Kidney capillary endothelial cell (primary cell): ENCODE data around the gene ATF5.

Experiments used
- DNase-seq: peaks from one replicate; pipeline ENCODE4 v3.0.0-alpha.2; 2018; ENCODE audit warnings: low spot score

ATF5 gene, protein sequence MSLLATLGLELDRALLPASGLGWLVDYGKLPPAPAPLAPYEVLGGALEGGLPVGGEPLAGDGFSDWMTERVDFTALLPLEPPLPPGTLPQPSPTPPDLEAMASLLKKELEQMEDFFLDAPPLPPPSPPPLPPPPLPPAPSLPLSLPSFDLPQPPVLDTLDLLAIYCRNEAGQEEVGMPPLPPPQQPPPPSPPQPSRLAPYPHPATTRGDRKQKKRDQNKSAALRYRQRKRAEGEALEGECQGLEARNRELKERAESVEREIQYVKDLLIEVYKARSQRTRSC

DNA sequence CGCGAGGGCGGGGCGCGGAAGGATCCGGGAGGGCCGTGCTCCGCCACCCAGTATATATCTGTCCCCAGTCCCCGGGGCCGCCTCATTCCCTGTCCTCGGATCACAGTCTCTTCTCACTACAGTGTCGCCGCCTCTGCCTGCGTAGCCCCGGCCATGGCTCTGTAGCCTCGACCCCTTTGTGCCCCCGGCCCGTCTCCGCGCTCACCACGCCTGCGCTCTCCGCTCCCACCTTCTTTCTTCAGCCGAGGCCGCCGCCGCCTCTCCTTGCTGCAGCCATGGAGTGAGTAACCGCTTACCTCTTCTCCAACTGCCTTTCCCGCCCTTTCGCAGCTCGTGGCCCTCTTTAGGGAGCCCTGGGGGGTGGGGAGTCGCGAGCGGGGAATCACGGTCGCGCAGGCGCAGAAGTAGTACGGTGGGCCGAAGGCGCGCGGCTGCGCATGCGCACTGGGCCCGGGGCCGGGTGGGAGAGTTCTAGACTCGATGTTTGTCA, at the start of gene ATF5, which contains the start of gene NUP62:
Gene ATF5, plus strand, starts transcription at position 85 of the 490 bp plus-strand sequence. CDS start 1,646 bp downstream, outside the sequence.
Gene NUP62, minus strand, starts transcription at position 384 of the 490 bp plus-strand sequence. CDS start 19,697 bp downstream, outside the sequence.
- DNase-seq: peak; percentile 76

DNA sequence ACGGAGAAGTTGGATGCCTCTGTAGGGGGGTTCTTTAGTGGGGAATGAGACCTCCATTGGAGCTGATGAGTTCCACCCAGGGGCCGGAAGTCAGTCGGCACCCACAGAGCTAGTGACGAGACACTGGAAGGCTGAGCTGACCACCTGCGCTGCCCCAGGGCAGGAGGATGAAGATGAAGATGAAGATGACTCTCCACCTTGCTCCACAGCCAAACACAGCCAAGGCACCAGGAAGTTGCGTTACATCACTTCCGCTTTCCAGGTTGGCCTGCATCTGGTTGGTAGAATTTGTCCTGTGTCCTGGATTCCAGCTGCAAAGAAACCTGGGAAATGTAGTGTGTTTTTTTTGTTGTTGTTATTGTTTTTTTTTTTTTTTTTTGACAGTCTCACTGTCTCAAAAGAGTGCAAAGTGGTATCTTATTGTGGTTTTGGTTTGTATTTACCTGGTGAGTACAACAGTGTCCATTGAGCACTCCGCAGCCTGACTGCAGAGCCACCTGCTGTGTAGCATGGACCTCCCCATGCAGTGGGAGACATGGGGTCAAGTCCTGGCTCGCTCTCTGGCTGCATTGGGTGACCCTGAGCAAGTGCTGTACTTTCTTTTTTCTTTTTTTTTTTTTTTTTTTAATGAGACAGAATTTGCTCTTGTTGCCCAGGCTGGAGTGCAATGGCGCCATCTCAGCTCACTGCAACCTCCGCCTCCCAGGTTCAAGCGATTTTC, 49.6 kb upstream of the ATF5 start:
- DNase-seq: no peak

DNA sequence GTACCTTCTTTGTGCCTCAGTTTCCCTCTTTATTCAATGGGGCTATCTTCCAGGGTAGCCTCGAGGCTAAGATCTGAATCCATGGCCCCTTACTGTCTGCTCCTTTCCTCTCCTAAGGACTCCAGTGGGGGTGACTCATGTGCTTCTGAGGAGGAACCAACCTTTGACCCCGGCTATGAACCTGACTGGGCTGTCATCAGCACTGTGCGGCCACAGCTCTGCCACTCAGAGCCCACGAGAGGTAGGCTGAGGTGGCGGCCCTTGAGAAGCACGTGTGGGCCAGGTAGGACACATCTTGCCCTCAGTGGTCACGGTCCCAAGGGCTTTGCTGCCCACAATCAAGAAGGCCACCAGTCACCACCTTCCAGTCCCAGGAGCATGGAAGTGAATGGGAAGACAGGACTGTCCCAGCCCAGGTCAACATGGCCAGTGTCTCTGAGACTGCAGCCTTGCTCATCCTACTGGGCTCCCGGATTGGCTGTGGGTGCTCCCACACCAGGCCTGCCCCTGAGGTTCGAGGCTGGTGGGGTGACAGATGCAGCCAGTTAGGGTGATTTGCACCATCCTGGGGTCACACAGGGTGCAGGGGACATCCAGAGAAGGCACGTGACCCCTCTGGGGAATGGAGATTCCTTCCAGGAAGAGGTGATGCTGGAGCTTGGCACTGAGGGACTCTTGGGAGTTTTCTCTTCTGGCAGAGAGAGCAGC, 48.7 kb upstream of the ATF5 start:
- DNase-seq: no peak

DNA sequence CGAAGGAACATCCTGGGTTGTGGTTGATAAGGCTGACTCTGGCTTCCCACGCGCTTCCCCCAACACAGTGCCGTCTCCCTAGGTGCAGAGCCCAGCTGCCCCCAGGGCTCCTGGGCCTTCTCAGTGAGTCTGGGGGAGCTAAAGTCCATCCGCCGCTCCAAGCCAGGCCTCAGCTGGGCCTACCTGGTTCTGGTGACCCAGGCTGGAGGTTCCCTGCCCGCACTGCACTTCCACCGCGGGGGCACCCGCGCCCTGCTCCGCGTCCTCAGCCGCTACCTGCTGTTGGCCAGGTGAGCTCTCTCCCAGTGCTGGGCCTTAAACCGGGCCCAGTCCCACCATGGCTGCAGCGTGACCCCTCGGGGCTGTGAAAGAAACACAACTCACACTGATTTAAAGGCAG, 47.8 kb upstream of the ATF5 start:
- DNase-seq: no peak

GRCh38 chr19:49881672-49882394, 47.2 kb upstream of the ATF5 start:
- no peak for DNase-seq

GRCh38 chr19:49882643-49883042, 46.4 kb upstream of the ATF5 start:
- no peak for DNase-seq

GRCh38 chr19:49883094-49883493, 45.9 kb upstream of the ATF5 start:
- no peak for DNase-seq

- DNase-seq: no peak
Measured at GRCh38 chr19:49884109-49884508, 44.9 kb upstream of the ATF5 start.

DNA sequence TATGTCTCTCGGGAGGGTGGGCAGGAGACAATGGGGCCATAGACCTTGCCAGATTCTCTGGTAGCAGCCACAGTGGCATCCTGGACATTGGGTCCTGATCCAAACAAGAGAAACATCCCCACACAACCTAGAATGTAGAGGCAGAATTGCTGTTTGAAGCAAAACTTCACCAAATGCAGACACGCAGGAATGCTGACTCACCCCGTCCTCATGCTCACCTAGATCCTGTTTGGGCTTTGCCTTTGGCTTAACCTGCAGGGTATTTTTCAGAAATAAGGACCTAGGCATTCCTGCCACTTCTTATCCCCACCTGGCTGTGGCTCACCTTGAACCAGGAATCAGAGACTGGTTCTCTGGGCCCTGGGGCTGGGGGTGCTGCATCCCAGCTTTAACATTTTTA, 44.2 kb upstream of the ATF5 start:
- no peak for DNase-seq

DNA sequence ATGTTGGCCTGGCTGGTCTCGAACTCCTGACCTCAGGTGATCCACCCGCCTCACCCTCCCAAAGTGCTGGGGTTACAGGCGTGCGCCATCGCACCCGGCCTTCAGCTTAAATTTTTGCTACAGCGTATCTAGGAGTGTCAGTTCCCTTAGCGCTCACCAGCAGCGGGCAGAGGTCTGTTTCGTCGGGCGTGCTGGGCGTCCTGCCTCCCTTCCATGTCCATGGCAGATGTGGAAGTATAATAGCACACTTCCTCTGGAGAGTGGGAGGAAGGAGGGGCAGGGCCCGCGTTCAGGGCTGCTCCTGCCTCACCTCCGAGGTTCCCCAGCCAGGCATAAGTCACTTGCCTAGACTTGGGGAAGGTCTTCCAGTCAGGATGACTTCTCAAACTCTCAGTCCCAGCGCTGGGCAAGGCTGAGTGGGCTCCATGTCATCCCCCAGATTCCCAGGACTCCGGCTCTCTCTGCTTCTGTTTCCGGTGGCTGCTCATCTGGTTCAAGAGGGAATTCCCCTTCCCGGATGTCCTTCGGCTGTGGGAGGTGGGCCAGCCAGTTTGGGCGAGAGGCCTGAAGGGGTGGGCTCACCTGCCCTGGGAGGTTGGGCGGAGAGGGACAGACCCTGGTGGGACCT, 41.9 kb upstream of the ATF5 start:
- no peak for DNase-seq

- no peak for DNase-seq
Measured at GRCh38 chr19:49887665-49888509, 41.1 kb upstream of the ATF5 start.

- no peak for DNase-seq
Measured at GRCh38 chr19:49888510-49888824, 40.5 kb upstream of the ATF5 start.

DNA sequence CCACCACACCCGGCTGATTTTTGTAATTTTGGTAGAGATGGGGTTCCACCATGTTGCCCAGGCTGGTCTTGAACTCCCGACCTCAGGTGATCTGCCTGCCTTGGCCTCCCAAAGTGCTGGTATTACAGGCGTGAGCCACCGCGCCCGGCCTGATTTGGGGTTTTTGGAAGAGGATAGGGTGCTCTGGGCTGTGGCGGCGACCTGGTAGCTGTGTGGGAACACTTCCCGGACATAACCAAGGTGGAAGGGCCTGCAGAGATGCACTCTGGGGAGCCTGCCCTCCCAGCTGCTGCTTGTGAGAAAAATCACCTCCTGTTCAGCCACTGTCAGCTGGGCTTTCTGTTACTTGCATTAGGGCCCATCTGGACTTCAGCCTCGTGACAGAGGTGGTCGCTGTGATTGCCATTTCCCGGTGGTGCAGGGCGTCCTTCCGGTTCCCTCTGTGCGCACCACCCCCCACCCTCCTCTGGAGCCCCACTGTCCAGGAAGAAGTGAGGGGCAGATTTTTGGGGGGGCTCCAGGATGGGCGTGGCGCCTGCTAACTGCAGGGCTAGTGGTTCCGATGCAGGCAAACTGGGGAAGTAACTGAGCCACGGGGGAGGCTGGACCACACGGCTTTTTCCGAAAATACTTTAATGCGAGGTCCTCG, 39.8 kb upstream of the ATF5 start:
- no peak for DNase-seq

DNA sequence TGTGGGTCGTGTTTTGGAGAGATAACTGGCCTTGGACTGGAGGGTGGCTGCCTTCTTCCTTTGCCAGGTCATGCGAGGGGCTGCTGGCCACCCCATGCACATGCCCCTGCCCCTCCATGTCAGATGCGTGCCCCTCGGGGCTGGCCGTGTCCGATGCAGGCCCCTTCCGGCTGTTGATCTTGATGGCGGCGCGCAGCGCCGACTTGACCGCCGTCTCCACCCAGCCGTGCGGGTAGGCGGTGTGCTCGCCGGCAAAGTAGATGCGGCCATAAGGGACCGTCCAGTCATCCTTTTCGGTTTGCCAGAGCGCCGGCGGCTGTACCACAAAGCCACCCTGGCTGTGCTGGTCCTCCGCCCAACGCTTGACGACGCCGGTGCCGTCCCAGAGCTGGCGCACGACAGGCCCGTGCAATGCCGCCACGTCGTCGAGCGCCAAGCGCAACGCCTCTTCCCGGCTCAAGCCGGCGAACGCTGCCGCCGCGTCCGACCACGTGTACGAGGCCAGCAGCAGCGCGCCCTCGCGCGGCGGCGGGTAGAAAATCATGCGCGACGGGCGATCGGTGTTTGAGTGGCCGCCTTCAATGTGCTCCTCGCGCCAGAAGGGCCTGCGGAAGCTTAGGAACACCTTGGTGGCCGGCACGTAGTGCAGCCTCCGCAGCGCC, 39.2 kb upstream of the ATF5 start:
- peak; percentile 57 for DNase-seq

GRCh38 chr19:49890349-49891311, 38.4 kb upstream of the ATF5 start:
- no peak for DNase-seq

- DNase-seq: no peak
Measured at GRCh38 chr19:49891393-49891792, 37.6 kb upstream of the ATF5 start.

- DNase-seq: no peak
Measured at GRCh38 chr19:49892716-49893115, 36.3 kb upstream of the ATF5 start.

DNA sequence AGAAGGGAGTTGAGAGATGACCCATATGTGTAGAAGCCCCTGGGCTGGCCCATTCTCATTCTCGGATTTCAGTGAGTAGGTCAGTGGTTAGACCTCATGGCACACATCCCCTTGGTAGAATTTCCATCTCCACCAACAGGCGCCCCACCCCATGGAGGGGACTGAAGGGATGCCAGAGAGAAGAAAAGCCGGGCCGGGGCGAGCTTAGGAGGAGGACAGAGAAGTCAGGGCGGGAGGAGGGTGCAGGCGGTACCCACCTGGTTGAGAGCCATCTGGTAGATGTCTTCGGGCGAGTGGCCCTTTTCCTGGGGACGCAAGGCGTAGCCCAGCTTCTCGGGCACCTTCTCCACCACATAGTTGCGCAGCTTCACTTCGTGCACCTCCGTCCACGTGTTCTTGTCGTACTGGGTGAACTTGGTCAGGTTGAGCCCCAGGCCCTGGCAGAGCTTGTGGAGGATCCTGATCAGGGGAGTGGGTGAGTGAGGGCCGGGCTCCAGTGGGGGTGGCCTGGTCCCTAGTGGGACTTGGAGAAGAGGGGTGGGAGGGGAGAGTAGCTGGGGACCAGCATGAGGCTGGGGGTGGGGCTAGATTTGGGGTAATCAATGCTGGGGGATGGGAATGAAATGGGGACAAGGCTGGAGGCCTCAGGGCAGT, 34.9 kb upstream of the ATF5 start:
- DNase-seq: no peak
